ENCODE results near the gene PRKD1. TPM values are rescaled to one million over a fixed set of nuclear protein-coding genes. Genes with fewer than 3 reads are reported as not detected.

PRKD1 gene
- total RNA-seq, 1 donor from 2014 or later = 0.53 TPM

- H3K36me3 ChIP-seq (ENCODE audit: control insufficient read depth, insufficient read depth, low read length) = no peaks in the 10 kb centered on the region
- FAIRE-seq (no peak), DNase-seq (ENCODE audit: low read depth) (no peak)
Measured at GRCh38 chr14:29897181-29897580, 30.5 kb downstream of the PRKD1 start.

GRCh38 chr14:29896354-29896821, 31.3 kb downstream of the PRKD1 start:
- H3K36me3 ChIP-seq (ENCODE audit: control insufficient read depth, insufficient read depth, low read length) = no peaks in the 10 kb centered on the region
- DNase-seq (ENCODE audit: low read depth) (no peak), FAIRE-seq (no peak)
- TF ChIP-seq CTCF (IDR thresholded peaks at IDR 0.05; ENCODE audit: insufficient read depth, low read length, severe bottlenecking) = no peak
- H3K27me3 ChIP-seq (ENCODE audit: control insufficient read depth, insufficient read depth, low read length) = no peaks in the 10 kb centered on the region
- H3K4me3 ChIP-seq (ENCODE audit: low read depth, low read length) = no peak overlapping the region

More at GRCh38 chr14:29897181-29897580, 30.5 kb downstream of the PRKD1 start:
- no peak for TF ChIP-seq CTCF (IDR thresholded peaks at IDR 0.05; ENCODE audit: insufficient read depth, low read length, severe bottlenecking)
- Histone ChIP-seq H3K4me3 (ENCODE audit: low read depth, low read length) (no peak overlapping the region), H3K27me3 (ENCODE audit: control insufficient read depth, insufficient read depth, low read length) (no peaks in the 10 kb centered on the region)

GRCh38 chr14:29895591-29896083, 32.0 kb downstream of the PRKD1 start:
- no peaks in the 10 kb centered on the region for H3K27me3 ChIP-seq (ENCODE audit: control insufficient read depth, insufficient read depth, low read length)
- H3K36me3 ChIP-seq (ENCODE audit: control insufficient read depth, insufficient read depth, low read length) = no peaks in the 10 kb centered on the region
- DNase-seq (ENCODE audit: low read depth) (no peak), FAIRE-seq (no peak)
- no peak for TF ChIP-seq CTCF (IDR thresholded peaks at IDR 0.05; ENCODE audit: insufficient read depth, low read length, severe bottlenecking)
- H3K4me3 ChIP-seq (ENCODE audit: low read depth, low read length) = no peak overlapping the region

GRCh38 chr14:29893989-29894388, 33.7 kb downstream of the PRKD1 start:
- H3K36me3 ChIP-seq (ENCODE audit: control insufficient read depth, insufficient read depth, low read length) = no peaks in the 10 kb centered on the region
- H3K4me3 ChIP-seq (ENCODE audit: low read depth, low read length) = no peak overlapping the region
- no peaks in the 10 kb centered on the region for H3K27me3 ChIP-seq (ENCODE audit: control insufficient read depth, insufficient read depth, low read length)
- FAIRE-seq (no peak), DNase-seq (ENCODE audit: low read depth) (no peak)
- no peak for TF ChIP-seq CTCF (IDR thresholded peaks at IDR 0.05; ENCODE audit: insufficient read depth, low read length, severe bottlenecking)

GRCh38 chr14:29892327-29892726, 35.3 kb downstream of the PRKD1 start:
- FAIRE-seq (no peak), DNase-seq (ENCODE audit: low read depth) (peak; percentile 55)
- H3K4me3 ChIP-seq (ENCODE audit: low read depth, low read length) = no peak overlapping the region
- no peak for TF ChIP-seq CTCF (IDR thresholded peaks at IDR 0.05; ENCODE audit: insufficient read depth, low read length, severe bottlenecking)
- no peaks in the 10 kb centered on the region for H3K36me3 ChIP-seq (ENCODE audit: control insufficient read depth, insufficient read depth, low read length)
- H3K27me3 ChIP-seq (ENCODE audit: control insufficient read depth, insufficient read depth, low read length) = no peaks in the 10 kb centered on the region

- no peak for TF ChIP-seq CTCF (IDR thresholded peaks at IDR 0.05; ENCODE audit: insufficient read depth, low read length, severe bottlenecking)
- FAIRE-seq = no peak
- Histone ChIP-seq H3K4me3 (ENCODE audit: low read depth, low read length) (no peak overlapping the region), H3K36me3 (ENCODE audit: control insufficient read depth, insufficient read depth, low read length) (no peaks in the 10 kb centered on the region), H3K27me3 (ENCODE audit: control insufficient read depth, insufficient read depth, low read length) (no peaks in the 10 kb centered on the region)
- no peak for DNase-seq (ENCODE audit: low read depth)
Measured at GRCh38 chr14:29885988-29886387, 41.7 kb downstream of the PRKD1 start.
